HUES48 (cell line): ENCODE measurements around the gene DUS1L.
A peak's percentile ranks its signal among the peaks of the same experiment; 100 is the strongest.

Experiments
- H3K27ac ChIP-seq: one replicate; pipeline ENCODE4 v1.7.0; 2013; ENCODE audit warnings: low read depth, low read length, inconsistent platforms
- H3K27me3 ChIP-seq: 2 replicates; pipeline ENCODE4 v1.6.1; 2013; ENCODE audit warnings: mild to moderate bottlenecking, low read length; ENCODE audit not compliant: control insufficient read depth, insufficient read depth
- H3K36me3 ChIP-seq: 2 replicates; pipeline ENCODE4 v1.6.1; 2013; ENCODE audit warnings: low read length; ENCODE audit not compliant: control insufficient read depth, insufficient read depth
- H3K4me1 ChIP-seq: 2 replicates; pipeline ENCODE4 v1.6.1; 2013; ENCODE audit warnings: mild to moderate bottlenecking, low read length; ENCODE audit not compliant: control insufficient read depth, insufficient read depth
- H3K4me3 ChIP-seq: 2 replicates; pipeline ENCODE4 v1.5.1; 2013; ENCODE audit warnings: mild to moderate bottlenecking, low read depth, low read length
- H3K9ac ChIP-seq: 2 replicates; pipeline ENCODE4 v1.6.1; 2013; ENCODE audit warnings: mild to moderate bottlenecking, low read depth, low read length, moderate library complexity
- H3K9me3 ChIP-seq: 2 replicates; pipeline ENCODE4 v1.6.1; 2013; ENCODE audit warnings: low read length; ENCODE audit not compliant: control insufficient read depth, insufficient read depth

The DUS1L gene

DNA sequence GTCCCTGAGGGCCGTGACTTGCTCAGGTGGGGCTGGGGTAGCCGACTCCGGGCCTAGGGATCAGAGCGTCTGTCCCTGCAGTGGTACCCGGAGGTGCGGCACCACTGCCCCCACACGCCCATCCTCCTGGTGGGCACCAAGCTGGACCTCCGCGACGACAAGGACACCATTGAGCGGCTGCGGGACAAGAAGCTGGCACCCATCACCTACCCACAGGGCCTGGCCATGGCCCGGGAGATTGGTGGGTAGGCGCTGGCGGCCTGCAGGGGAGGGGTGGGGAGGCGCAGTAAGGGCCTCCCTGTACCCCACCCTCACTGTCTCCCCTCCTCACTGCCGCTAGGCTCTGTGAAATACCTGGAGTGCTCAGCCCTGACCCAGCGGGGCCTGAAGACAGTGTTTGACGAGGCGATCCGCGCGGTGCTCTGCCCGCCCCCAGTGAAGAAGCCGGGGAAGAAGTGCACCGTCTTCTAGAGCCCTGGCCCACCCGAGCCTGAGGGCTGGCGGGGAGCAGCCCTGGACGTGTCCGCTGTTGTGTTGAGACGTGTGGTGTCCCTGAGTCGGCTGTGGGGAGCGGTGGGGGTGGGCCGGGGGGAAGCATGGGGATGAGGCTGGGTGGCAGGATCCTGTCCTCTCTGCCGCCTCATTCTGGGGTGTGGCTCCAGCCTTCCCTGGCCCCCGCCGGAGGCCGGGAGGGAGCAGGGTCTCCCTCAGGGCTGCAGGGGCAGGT is 32.1 kb downstream of the DUS1L start:
- Histone ChIP-seq H3K9me3 (no peaks in the 10 kb centered on the region), H3K36me3 (peaks cover 19% of the 10 kb centered on the region), H3K27me3 (no peaks in the 10 kb centered on the region), H3K4me3 (no peak overlapping the region), H3K4me1 (peaks cover 10% of the 10 kb centered on the region; the same call in 1 of the 2 replicates), H3K27ac (no peak overlapping the region), H3K9ac (no peak overlapping the region)

DNA sequence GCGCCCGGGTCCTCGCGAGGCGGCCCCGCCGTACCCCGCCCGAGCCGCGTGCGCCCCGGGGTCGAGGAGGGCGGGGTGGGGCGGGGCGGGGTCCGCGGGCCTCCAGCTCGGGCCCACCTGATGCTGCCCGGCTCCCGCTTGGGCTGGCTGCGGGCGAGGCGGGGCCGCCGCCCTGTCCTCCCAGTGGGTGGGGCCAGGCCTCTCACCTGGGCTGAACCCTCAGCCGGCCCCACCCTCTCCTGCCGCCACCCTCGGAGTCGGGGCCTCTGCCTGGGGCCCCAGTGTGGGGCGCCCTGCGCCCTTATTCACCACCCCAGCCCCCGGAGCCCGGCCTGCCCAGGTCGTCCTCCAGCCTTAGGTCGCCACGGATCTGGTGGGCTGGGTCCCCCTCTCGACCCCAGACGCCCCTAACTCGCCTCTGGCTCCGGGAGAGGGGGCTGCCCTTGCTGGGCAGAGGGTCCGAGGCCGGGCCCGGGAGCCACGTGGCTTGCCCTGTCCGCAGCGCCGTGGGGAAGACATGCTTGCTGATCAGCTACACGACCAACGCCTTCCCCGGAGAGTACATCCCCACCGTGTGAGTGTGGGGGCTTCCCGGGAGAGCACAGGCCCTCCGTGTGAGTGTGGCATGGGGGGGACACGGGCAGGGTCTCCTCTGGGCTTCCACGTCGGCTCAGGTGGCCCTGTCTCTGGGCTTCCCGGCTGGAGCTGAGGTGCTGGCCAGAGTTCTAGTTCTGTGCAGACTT is 33.5 kb downstream of the DUS1L start:
- Histone ChIP-seq H3K27me3 (no peaks in the 10 kb centered on the region), H3K4me1 (peaks cover 7% of the 10 kb centered on the region; the same call in 1 of the 2 replicates), H3K9ac (peak overlapping the region; percentile 30), H3K27ac (no peak overlapping the region), H3K4me3 (peak overlapping the region; percentile 74), H3K36me3 (peaks cover 33% of the 10 kb centered on the region), H3K9me3 (no peaks in the 10 kb centered on the region)

DNA sequence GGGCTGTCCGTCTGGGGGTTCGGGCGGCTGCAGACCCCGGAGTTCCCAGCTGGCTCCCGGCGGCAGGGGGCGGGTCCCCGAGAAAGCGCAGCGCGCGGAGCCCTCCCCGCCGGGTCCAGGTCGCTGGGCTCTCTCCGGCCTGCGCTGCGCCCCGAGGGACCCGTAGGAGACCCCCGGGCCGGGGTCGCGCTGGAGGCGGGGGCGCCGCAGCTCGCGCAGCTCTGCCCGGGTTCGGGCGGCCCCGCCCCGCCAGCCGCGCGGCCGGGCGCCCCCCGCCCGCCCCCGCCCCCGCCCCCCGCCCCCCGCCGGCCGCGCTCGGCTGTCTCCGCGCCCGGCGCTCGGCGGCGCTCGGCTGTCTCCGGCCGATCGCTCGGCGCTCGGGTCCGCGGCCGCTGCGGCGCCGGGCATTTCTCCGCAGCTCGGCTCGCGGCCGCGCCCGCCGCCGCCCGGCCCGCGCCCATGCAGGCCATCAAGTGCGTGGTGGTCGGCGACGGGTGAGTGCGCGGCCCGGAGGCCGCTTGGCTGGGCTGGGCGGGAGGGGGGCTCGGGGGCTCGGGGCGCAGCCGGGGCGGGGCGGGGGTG is 34.2 kb downstream of the DUS1L start, which contains the start of gene RAC3:
TSS of gene RAC3 (plus strand) at position 376 of the 582 bp plus-strand sequence. CDS start at position 460, 84 bp downstream.
- H3K9ac ChIP-seq = peak within 1 kb of the TSS; percentile 30
- H3K27ac ChIP-seq = no peak within 1 kb of the TSS
- H3K9me3 ChIP-seq = no peaks in the 10 kb centered on the region
- H3K4me3 ChIP-seq = peak within 1 kb of the TSS; percentile 74
- H3K27me3 ChIP-seq = no peaks in the 10 kb centered on the region
- peaks cover 38% of the 10 kb centered on the region for H3K36me3 ChIP-seq
- peaks cover 7% of the 10 kb centered on the region; the same call in 1 of the 2 replicates for H3K4me1 ChIP-seq

DNA sequence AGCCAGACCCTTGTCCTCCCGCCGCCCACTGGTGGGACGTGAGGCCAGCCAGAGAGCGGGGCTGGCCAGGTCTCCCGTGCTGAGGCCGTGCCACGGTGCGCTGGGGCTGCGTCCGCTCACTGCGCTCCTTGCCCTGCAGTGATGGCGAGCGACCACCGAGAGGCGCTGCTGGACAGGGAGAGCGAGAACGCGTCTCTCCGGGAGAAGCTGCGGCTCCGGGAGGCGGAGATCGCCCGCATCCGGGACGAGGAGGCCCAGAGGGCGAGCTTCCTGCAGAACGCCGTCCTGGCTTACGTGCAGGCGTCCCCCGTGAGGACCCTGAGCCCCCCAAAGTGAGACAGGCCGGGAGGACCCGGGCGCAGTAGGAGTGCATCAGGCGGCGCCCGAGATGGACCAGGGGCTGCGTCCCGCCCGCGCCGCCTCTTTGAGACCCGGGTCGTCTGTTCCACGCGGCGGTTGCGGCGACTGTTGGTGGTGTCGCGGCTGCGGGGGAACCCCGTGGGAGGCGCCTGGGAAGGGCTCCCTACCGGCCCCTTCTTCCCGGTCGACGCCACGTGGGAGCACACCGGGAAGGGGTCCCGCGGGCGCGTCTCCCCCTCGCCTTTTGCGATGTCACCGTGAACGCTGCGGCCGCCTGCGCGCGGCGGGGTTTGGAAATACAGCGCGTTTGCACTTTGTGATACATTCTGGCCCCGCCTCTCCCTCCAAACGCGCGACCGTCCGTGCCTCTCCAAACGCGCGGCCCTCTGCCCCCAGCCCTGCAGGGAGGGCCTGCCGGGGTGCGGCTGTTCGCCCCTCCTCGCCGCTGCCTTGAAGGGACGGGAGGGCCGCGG is 34.9 kb downstream of the DUS1L start:
- Histone ChIP-seq H3K27ac (no peak overlapping the region), H3K9ac (no peak overlapping the region)

DNA sequence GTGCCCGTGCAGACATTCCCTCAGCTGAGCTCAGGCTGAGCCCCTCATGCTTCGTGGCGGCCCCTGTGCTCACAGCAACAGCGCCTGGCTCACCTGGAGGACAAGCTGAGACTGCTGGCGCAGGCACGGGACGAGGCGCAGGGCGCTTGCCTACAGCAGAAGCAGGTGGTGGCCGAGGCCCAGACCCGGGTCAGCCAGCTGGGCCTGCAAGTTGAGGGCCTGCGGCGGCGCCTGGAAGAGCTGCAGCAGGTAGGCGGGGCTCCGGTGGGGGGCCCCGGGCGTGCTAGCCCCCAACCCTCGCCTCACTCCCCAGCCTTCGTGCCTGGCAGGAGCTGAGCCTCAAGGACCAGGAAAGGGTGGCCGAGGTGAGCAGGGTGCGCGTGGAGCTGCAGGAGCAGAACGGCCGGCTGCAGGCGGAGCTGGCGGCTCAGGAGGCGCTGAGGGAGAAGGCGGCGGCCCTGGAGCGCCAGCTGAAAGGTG is 35.6 kb downstream of the DUS1L start:
- Histone ChIP-seq H3K9ac (no peak overlapping the region), H3K4me3 (peak overlapping the region; percentile 66; the same call in 1 of the 2 replicates), H3K4me1 (peaks cover 7% of the 10 kb centered on the region; the same call in 1 of the 2 replicates), H3K9me3 (no peaks in the 10 kb centered on the region), H3K36me3 (peaks cover 29% of the 10 kb centered on the region), H3K27ac (no peak overlapping the region), H3K27me3 (no peaks in the 10 kb centered on the region)

More for the DNA sequence above, 34.9 kb downstream of the DUS1L start:
- Histone ChIP-seq H3K4me3 (peak overlapping the region; percentile 66), H3K27me3 (no peaks in the 10 kb centered on the region), H3K36me3 (peaks cover 36% of the 10 kb centered on the region), H3K4me1 (peaks cover 7% of the 10 kb centered on the region; the same call in 1 of the 2 replicates), H3K9me3 (no peaks in the 10 kb centered on the region)

- Histone ChIP-seq H3K9ac (no peak overlapping the region), H3K27ac (no peak overlapping the region), H3K36me3 (peaks cover 29% of the 10 kb centered on the region)
These were observed 36.2 kb downstream of the DUS1L start for GRCh38 chr17:82029391-82029790.

GRCh38 chr17:82028966-82029365 is 36.6 kb downstream of the DUS1L start:
- Histone ChIP-seq H3K4me3 (no peak overlapping the region), H3K9me3 (no peaks in the 10 kb centered on the region), H3K36me3 (peaks cover 29% of the 10 kb centered on the region), H3K9ac (no peak overlapping the region), H3K27ac (no peak overlapping the region), H3K27me3 (no peaks in the 10 kb centered on the region), H3K4me1 (peaks cover 7% of the 10 kb centered on the region; the same call in 1 of the 2 replicates)

More at GRCh38 chr17:82029391-82029790, 36.2 kb downstream of the DUS1L start:
- Histone ChIP-seq H3K27me3 (no peaks in the 10 kb centered on the region), H3K4me1 (peaks cover 7% of the 10 kb centered on the region; the same call in 1 of the 2 replicates), H3K9me3 (no peaks in the 10 kb centered on the region), H3K4me3 (no peak overlapping the region)

DNA sequence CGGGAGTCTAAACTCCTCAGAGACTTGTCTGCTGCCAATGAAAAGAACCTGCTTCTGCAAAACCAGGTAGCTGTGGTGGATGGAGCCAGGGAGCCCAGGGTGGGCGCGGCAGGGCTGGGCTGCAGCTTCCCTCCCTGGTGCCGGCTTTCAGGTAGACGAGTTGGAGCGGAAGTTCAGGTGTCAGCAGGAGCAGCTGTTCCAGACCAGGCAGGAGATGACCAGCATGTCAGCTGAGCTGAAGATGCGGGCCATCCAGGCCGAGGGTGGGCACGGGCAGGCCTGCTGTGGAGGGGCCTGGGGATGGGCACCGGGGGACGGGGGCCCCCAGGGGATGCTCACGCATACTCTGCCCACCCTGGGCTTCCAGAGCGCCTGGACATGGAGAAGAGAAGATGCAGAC is 37.4 kb downstream of the DUS1L start:
- Histone ChIP-seq H3K9me3 (no peaks in the 10 kb centered on the region), H3K27me3 (no peaks in the 10 kb centered on the region), H3K4me3 (no peak overlapping the region), H3K36me3 (peaks cover 29% of the 10 kb centered on the region), H3K4me1 (peaks cover 7% of the 10 kb centered on the region; the same call in 1 of the 2 replicates), H3K9ac (no peak overlapping the region), H3K27ac (no peak overlapping the region)

DNA sequence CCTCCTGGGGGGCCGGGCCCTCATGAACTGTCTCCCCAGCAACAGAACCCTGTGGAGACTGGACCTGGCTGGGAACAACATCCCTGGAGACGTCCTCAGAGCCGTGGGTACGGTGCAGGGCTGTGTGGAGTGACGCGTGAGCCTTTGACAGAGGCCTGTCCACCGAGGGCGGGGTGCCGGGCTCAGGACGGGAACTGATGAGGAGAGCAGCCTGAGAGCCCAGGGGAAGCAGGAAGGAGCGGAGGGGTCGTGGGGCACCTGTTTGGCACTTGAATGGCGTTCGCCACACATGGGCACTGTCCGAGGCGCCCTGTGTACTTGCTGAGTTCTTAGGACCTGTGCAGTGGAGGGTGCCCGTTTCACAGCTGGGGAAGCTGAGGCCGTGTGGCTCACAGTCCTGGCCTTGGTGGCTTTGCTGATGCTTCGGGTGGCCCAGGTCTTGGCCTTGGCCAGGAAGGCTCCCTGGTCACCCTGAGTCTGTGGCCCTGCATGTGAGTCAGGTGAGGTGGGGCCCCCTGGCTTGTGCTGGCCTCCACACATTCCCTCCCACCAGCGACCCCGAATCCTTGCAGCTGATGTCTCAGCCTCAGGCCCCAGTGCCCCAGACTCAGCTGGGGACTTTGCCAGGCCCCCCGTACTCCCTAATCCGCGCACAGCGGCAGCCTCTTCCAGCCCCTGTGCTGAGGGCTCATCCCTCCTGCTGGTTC is 40.0 kb downstream of the DUS1L start:
- Histone ChIP-seq H3K4me3 (no peak overlapping the region), H3K27ac (no peak overlapping the region), H3K9me3 (no peaks in the 10 kb centered on the region), H3K36me3 (peaks cover 29% of the 10 kb centered on the region), H3K4me1 (0 out of 2 replicates have a peak, but pooled peaks cover 5% of the 10 kb centered on the region), H3K27me3 (no peaks in the 10 kb centered on the region), H3K9ac (no peak overlapping the region)

GRCh38 chr17:82024859-82025258 is 40.7 kb downstream of the DUS1L start:
- Histone ChIP-seq H3K36me3 (peaks cover 29% of the 10 kb centered on the region), H3K4me3 (no peak overlapping the region), H3K27me3 (no peaks in the 10 kb centered on the region), H3K27ac (no peak overlapping the region), H3K9me3 (no peaks in the 10 kb centered on the region), H3K9ac (no peak overlapping the region), H3K4me1 (0 out of 2 replicates have a peak, but pooled peaks cover 5% of the 10 kb centered on the region)
